ENCODE results near the gene SIK3.

The SIK3 gene

DNA sequence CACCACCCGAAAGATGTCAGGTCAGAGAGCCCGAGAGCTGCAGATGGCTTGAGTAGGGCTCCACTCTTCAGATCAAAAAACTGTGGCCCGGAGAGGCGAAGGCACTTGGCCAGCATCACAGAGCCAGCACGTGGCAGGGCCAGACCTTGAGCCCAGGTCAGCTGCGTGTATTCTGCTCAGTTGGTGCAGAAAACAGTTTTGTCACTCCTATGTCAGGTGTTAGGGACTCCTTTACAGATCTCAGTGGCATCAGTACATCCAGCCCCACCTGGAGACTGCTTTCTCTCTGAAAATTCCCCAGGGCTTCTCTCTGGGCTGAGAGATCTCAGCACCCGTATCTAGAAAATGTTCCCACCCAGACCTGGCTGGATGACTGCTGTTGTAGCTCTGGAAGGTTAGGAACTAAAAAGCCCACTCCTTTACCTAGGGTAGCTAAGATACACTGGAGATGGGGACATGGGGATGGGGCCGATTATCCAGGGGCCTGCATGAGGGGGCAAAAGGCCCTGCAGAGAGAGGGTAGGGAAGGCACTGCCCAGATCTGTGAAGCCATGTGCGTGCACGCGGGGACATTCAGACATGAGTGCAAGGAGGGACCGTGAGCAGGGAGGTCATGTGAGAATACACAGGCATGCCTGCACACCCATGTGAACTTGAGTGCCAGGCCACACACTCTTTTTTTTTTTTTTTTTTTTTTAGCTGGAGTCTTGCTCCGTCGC, 264.3 kb downstream of the SIK3 start:
- no peak for DNase-seq

DNA sequence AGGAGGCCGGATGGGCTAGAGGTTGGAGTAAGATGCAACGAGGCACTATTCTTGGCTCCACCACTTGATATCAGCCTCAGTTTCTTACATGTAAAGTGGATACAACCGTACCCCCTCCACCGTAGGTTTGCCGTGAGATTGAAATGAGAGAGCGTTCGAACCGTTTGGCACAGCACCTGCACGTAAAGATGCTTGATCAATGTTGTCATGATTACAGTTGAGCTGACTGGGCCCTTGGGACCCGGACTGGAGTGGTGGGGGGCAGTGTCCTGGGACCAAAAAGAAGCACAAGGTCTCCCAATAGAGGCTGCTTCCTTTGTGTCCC, 264.8 kb downstream of the SIK3 start:
- no peak for DNase-seq

DNA sequence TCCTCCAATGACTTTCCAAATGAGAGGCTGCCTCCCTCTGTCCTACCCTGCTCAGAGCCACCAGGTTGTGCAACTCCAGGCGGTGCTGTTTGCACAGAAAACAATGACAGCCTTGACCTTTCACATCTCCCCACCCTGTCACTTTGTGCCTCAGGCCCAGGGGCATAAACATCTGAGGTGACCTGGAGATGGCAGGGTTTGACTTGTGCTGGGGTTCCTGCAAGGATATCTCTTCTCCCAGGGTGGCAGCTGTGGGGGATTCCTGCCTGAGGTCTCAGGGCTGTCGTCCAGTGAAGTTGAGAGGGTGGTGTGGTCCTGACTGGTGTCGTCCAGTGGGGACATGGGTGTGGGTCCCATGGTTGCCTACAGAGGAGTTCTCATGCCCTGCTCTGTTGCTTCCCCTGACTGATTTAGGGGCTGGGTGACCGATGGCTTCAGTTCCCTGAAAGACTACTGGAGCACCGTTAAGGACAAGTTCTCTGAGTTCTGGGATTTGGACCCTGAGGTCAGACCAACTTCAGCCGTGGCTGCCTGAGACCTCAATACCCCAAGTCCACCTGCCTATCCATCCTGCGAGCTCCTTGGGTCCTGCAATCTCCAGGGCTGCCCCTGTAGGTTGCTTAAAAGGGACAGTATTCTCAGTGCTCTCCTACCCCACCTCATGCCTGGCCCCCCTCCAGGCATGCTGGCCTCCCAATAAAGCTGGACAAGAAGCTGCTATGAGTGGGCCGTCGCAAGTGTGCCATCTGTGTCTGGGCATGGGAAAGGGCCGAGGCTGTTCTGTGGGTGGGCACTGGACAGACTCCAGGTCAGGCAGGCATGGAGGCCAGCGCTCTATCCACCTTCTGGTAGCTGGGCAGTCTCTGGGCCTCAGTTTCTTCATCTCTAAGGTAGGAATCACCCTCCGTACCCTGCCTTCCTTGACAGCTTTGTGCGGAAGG, 265.6 kb downstream of the SIK3 start:
- no peak for DNase-seq

DNA sequence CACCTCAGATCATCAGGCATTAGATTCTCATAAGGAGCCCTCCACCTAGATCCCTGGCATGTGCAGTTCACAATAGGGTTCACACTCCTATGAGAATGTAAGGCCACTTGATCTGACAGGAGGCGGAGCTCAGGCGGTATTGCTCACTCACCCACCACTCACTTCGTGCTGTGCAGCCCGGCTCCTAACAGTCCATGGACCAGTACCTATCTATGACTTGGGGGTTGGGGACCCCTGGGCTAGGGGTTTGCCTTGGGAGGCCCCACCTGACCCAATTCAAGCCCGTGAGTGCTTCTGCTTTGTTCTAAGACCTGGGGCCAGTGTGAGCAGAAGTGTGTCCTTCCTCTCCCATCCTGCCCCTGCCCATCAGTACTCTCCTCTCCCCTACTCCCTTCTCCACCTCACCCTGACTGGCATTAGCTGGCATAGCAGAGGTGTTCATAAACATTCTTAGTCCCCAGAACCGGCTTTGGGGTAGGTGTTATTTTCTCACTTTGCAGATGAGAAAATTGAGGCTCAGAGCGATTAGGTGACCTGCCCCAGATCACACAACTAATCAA, 266.4 kb downstream of the SIK3 start:
- no peak for DNase-seq

DNA sequence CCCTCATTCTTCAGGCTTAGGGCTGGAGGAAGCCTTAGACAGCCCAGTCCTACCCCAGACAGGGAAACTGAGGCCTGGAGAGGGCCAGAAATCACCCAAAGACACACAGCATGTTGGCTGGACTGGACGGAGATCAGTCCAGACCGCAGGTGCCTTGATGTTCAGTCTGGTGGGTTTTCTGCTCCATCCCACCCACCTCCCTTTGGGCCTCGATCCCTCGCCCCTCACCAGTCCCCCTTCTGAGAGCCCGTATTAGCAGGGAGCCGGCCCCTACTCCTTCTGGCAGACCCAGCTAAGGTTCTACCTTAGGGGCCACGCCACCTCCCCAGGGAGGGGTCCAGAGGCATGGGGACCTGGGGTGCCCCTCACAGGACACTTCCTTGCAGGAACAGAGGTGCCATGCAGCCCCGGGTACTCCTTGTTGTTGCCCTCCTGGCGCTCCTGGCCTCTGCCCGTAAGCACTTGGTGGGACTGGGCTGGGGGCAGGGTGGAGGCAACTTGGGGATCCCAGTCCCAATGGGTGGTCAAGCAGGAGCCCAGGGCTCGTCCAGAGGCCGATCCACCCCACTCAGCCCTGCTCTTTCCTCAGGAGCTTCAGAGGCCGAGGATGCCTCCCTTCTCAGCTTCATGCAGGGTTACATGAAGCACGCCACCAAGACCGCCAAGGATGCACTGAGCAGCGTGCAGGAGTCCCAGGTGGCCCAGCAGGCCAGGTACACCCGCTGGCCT, 267.9 kb downstream of the SIK3 start:
- DNase-seq = no peak

DNA sequence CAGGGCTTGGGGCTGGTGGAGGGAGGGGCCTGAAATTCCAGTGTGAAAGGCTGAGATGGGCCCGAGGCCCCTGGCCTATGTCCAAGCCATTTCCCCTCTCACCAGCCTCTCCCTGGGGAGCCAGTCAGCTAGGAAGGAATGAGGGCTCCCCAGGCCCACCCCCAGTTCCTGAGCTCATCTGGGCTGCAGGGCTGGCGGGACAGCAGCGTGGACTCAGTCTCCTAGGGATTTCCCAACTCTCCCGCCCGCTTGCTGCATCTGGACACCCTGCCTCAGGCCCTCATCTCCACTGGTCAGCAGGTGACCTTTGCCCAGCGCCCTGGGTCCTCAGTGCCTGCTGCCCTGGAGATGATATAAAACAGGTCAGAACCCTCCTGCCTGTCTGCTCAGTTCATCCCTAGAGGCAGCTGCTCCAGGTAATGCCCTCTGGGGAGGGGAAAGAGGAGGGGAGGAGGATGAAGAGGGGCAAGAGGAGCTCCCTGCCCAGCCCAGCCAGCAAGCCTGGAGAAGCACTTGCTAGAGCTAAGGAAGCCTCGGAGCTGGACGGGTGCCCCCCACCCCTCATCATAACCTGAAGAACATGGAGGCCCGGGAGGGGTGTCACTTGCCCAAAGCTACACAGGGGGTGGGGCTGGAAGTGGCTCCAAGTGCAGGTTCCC, 268.6 kb downstream of the SIK3 start, which contains the start of gene APOC3:
TSS of gene APOC3 (plus strand) at position 383 of the 659 bp plus-strand sequence. CDS start 676 bp downstream, outside the sequence.
- no peak for DNase-seq

DNA sequence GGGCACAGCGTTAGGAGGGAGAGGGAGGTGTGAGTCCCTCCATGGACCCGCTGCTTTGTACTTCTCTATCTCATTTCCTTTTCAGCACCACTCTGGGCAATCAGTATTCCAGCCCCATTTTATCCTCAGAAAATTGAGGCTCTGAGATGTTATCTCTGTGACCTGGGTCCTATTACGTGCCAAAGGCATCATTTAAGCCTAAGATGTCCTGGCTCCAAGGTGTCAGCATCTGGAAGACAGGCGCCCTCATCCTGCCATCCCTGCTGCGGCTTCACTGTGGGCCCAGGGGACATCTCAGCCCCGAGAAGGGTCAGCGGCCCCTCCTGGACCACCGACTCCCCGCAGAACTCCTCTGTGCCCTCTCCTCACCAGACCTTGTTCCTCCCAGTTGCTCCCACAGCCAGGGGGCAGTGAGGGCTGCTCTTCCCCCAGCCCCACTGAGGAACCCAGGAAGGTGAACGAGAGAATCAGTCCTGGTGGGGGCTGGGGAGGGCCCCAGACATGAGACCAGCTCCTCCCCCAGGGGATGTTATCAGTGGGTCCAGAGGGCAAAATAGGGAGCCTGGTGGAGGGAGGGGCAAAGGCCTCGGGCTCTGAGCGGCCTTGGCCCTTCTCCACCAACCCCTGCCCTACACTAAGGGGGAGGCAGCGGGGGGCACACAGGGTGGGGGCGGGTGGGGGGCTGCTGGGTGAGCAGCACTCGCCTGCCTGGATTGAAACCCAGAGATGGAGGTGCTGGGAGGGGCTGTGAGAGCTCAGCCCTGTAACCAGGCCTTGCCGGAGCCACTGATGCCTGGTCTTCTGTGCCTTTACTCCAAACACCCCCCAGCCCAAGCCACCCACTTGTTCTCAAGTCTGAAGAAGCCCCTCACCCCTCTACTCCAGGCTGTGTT, 269.4 kb downstream of the SIK3 start:
- DNase-seq = no peak

DNA sequence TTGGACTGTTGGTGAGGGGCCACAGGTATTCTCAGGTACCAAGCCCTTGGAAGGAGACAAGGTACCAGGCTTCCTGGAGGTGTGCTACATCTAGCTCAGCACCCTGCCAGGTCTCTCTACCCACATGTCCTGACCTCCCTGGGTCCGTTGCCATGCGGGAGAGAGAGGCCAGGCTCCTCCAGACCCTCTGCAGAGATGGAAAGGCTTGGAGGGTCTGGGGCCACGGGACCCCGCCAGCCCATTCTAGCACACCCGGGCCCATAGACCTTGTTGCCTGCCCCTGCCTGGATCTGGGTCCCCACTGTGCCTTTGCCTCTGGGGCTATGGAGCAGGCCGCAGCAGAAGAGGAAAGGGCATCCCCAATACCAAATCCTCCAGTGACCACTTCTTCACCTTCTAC, 270.8 kb downstream of the SIK3 start:
- DNase-seq = no peak

DNA sequence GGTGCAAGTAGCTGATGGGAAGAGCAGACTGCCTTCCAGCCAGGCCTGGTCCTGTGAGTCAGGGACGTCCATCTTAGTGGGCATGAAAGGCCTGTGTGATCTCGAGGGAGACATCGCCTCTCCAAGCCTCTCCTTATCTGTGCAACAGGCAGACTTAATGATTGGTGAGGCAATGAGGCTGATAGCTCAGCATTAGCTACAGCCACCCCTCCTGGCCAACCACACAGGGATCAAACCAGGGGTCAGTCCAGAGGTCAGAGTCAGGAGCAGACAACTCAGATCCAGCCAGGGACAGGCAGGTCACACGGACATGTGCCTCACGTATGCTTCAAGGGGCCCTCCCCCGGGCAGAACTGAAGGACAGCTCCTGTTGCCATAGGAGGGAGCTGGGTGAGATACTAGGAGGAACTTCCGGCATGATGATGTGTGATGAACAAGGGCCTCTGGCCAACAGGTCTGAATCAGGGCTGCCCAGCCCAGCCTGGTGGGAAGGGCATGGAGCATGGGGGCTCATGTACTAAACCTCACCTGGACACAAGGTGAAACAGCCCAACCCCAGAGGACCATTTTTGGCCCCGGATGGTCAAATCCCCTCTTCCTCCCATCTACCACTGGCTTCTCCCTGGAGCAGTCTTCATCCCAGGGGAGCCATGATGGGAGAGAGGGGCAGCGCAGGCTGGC, 271.3 kb downstream of the SIK3 start:
- DNase-seq = no peak

DNA sequence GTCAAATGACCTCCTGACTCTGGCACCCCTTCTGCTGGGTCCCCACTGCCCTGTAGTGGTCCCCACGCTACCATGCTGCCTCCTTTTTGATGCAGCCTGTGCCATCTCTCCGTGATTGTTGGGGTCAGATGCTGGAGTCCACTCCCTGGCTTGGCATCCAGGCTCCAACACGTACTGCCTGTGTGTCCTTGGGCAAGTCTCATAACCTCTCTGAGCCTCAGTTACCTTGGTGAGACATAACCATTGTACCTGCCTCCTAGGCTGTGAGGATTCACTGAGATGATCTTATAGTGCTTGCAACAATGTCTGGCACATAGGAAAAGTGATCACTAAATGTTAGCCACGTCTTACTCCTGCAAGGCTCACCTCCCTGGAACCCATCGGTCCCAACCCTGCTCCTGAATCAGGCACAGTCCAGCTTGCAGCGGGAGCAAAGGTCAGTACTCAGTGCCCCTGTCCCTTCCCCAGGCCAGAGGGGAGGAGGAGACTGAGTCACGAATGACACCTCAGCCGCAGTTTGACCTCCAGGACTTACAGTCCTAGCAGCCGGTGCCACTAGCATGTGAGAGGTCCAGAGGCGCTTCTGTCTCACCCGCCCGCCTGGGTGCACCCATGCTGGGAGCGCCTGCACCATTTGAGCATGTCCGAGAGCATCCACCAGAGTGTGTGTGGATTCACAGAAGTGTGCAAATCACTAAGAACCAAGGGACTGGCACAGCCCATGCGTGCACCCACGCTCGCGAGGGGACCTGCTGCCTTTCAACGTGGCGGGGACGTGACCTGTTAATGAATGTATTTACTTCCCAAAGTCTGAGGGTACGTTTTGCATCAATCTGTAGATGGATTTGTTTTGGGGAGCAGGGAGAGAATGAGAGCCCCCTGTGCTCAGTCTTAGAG, 272.1 kb downstream of the SIK3 start:
- DNase-seq = no peak

DNA sequence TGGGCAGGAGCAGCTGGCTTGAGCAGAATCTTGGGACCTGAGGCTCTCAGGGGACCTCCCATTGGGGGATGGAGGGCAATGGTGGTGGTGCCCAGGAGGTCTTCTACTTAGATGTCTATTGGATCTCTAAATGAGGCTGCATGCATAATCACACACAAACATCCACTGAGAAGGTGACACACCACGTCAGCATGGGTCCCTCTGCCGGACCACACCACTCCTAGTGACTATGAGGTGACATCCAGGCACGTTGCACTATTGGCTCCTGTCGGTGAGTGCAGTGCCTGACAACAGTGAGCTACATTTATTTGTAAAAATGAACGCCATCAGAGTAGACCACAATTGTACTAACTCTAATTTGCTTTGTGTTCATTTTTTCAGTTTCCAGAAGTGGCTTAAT, 272.8 kb downstream of the SIK3 start:
- DNase-seq = no peak

DNA sequence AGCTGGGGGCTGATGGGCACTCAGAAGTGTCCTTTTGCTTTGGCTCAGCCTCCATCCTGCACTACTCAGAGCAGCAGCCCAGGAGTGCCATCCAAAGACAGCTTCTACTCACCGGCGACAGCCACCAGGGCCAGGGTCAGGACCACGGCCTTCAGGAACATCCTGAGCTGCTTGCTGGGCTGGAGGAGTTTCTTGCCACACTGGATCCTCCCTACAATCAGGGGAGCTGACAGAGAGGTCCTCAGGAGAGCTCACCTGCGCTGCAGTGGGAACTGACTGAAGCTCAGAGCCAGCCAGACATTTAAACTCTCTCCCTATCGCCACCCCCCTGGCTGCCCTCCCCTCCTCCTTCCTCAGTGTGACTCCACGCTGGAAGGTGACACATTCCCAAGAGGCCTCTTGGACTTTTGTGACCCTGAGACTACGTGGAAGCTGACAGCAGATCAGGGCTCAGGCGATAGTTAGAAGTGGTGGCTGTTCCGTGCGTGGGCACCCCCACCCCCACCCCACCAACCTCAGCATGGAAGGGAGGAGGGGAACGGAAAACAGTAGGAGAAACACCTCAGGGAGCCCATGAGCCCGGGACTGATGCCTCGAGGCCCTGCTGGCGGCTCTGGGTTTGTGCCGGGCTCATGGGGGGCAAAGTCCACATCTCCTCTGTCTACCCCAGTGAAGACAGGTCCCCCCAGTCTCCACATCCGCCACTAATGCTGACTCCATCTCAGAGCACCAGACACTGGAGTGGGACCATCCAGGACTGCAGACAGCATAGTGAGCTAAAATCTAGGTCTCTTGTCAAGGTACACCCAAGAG, 275.0 kb downstream of the SIK3 start, which contains the start of gene APOA4:
TSS of gene APOA4 (minus strand) at position 274 of the 813 bp plus-strand sequence. CDS start at position 161, 113 bp downstream.
- DNase-seq = no peak

DNA sequence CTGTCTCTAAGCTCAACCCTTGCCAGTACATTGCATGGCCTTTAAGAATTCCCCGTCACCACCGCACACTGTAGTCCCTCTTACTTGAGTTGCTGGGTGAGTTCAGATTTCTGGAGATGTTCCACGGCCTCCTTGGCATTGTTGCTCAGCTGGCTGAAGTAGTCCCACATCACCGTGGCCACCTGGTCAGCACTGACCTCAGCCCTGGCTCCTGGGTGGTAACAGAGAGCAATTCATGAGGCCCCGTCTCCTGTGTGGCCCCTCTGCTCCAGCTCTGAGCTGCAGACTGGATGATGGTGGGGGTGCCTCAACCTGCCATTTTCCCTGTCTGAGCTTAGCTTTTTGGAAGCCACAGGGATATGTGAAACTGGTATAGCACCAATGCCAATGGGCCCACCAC, 275.7 kb downstream of the SIK3 start:
- no peak for DNase-seq

DNA sequence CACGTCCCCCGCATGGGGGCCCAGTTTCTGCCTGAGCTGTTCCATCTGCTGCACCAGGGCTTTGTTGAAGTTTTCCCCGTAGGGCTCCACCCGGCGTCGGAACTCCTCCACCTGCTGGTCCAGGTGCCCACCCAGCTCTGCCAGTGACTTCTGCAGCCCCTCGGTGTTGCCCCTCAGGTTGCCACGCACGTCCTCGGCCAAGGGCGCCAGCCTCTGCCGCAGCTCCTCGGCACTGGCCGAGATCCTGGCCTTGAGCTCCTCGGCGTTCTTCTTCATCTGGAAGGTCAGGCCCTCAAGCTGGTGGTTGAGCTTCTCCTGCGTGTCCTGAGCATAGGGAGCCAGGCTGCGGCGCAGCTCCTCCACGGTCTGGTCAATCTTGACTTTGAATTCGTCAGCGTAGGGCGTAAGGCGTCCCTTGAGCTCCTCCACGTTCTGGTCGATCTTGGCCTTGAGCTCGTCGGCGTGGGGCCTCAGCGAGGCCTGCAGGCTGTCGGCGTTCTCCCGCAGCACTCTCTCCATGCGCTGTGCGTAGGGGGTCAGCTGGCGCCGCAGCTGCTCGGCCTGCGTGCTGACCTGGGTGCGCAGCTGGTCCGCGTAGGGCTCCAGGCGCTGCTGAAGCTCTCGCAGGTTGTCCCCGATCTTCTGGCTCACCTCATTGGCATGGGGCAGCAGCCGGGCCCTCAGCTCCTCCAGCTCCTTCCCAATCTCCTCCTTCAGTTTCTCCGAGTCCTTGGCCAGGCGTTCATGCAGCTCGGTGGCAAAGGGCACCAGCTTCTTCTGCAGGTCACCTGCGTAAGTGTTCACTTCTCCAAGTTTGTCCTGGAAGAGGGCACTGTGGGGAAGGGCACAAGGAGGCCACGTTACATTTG, 276.9 kb downstream of the SIK3 start:
- DNase-seq = no peak

DNA sequence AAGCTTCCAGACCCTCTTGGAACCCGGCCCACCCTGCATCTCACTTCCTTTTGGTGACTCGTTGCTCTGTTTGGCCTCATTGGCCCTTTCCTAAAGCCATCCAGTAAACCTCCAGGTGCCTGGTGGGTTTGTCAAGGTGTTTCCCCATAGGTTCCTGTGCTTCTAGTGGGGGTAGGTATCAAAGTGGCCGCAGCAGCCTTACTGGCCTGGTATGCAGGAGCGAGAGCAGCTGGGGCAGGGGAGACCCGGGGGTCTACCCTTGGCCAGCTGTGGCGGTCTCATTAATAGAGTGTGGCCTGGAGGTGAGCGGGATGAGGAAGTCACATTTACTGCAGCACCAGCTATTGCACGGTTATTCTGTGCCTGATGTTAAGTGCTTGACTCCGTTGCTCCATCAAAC, 279.2 kb downstream of the SIK3 start:
- DNase-seq = no peak

DNA sequence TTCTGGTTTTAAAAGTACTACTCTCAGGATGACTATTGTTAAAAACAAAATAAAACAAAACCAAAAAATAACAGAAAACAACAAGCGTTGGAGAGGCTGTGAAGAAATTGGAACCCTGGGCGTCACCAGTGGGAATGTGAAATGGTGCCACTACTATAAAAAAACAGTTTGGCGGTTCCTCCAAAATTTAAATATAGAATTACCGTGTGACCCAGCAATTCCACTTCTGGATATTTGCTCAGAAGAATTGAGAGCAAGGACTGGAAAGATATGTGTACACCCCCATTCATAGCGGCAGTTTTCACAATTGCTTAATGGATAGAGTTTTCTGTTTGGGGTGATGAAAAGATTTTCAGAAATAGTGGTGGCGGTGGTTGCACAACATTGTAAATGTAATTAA, 283.7 kb downstream of the SIK3 start:
- DNase-seq = no peak

DNA sequence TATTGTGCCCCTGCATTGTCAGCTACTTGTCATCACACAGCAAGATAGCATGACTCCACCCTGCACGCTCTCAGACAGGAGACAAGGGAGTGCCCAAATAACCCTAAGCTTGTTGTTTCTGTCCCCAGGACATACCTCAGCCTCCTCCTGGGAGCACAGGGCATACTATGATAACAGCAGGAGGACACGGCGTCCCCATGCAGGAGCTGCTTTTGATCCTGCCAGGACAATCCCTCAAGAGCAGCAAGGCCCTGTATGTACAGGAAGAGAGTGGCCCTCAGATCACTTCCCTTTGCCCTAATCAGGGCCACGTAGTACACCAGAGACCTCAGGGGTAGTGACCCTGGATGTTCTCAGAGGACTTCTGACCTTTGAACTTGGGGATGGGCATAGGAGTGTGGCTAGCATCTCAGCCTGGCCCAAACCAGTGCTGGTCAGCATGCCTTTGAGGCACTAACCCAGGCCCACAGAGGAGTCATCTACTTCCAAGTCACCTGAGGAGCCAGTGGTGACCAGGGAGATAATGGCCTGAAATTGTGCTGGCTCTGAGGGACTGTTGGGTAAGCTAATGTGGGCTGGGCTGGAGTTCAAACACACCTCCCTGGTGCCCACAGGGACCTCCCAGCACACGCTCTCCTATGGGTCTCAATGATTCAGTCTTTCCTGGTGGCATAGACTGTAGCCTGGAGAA, 284.3 kb downstream of the SIK3 start:
- no peak for DNase-seq

Measured in left hindlimb (tissue), 1 donor.